Endothelial cell of umbilical vein (primary cell): ENCODE measurements around the gene RPS16. TPM values are rescaled to one million over a fixed set of nuclear protein-coding genes. Genes with fewer than 3 reads are reported as not detected.

ENCODE experiments used
- BruUV-seq: library from RNA; stranded (reverse); fragments of 400-500 nt; replicated peaks from 2 replicates; lab custom pipeline; 2021; lab: Mats Ljungman, UMichigan
- CTCF ChIA-PET: fragments of 300-600, 350-600 bp; sonication (Branson Sonifier 250); formaldehyde crosslinking; loops from one replicate; lab custom pipeline; 2021; ENCODE audit warnings: antibody characterized with exemption, inconsistent platforms; lab: Charles Lee
- POLR2A ChIA-PET: fragments of 300-600, 350-600 bp; sonication (Branson Sonifier 250); formaldehyde crosslinking; loops from one replicate; lab custom pipeline; 2021; ENCODE audit warnings: antibody characterized with exemption, inconsistent platforms; lab: Charles Lee
- DNase-seq: peaks from one replicate; pipeline ENCODE4 v3.0.0-alpha.2; 2011; ENCODE audit warnings: low read depth, low spot score
- FAIRE-seq: peaks from 2 replicates; lab custom pipeline; 2011; peaks lifted over from hg19 to GRCh38; lab: Jason Lieb, UNC
- H2AFZ ChIP-seq: 2 replicates; pipeline ENCODE4 v1.6.0; 2012; ENCODE audit warnings: low read depth, low read length, control low read depth, inconsistent platforms
- H3K27ac ChIP-seq: 2 replicates; pipeline ENCODE4 v1.5.1; 2011; ENCODE audit warnings: low read depth, mild to moderate bottlenecking, control low read depth, low read length, moderate library complexity; ENCODE audit not compliant: insufficient read depth
- H3K27me3 ChIP-seq, 2 experiments: 2 replicates each; pipeline versions ENCODE4 v1.6.0 to v1.6.1; 2011; ENCODE audit warnings: low read length in 2 of 2, mixed read lengths in 1 of 2; ENCODE audit not compliant: control insufficient read depth in 2 of 2, insufficient read depth in 2 of 2
- H3K36me3 ChIP-seq, 2 experiments: 2 replicates in 1 of 2; 3 replicates in 1 of 2; pipeline ENCODE4 v1.5.1; 2011; ENCODE audit warnings: low read length in 2 of 2, mild to moderate bottlenecking in 1 of 2, moderate library complexity in 1 of 2; ENCODE audit not compliant: control insufficient read depth in 2 of 2, insufficient read depth in 2 of 2; ENCODE audit errors: extremely low read depth in 1 of 2
- H3K4me1 ChIP-seq: 3 replicates; pipeline ENCODE4 v1.5.1; 2011; ENCODE audit warnings: mild to moderate bottlenecking, low read length; ENCODE audit not compliant: control insufficient read depth, insufficient read depth; ENCODE audit errors: extremely low read depth
- H3K4me2 ChIP-seq: 2 replicates; pipeline ENCODE4 v1.6.1; 2011; ENCODE audit warnings: low read length, control low read depth, mixed read lengths; ENCODE audit not compliant: insufficient read depth
- H3K4me3 ChIP-seq, 3 experiments: fragments of 200-600 bp in 1 of 3; sonication (generic), shearing (Covaris generic) in 1 of 3; replicated peaks in 1 of 3; 2 replicates each; pipeline ENCODE4 v1.5.1; 2011 to 2016; ENCODE audit warnings: control low read depth in 3 of 3, low read length in 3 of 3, mild to moderate bottlenecking in 2 of 3, inconsistent platforms in 1 of 3, low read depth in 1 of 3, moderate library complexity in 1 of 3; ENCODE audit not compliant: insufficient read depth in 1 of 3
- H3K79me2 ChIP-seq: 2 replicates; pipeline ENCODE4 v1.6.0; 2012; ENCODE audit warnings: low read length, inconsistent platforms; ENCODE audit not compliant: control insufficient read depth, insufficient read depth
- H3K9ac ChIP-seq: replicated peaks from 2 replicates; pipeline ENCODE3; 2011; ENCODE audit warnings: low read length, control low read depth; ENCODE audit not compliant: insufficient read depth; ENCODE audit errors: extremely low read depth
- H3K9me1 ChIP-seq: replicated peaks from 3 replicates; pipeline ENCODE4 v1.6.0; 2011; ENCODE audit warnings: mild to moderate bottlenecking, low read length; ENCODE audit not compliant: control insufficient read depth, insufficient read depth; ENCODE audit errors: extremely low read depth
- H3K9me3 ChIP-seq: replicated peaks from 2 replicates; pipeline ENCODE4 v1.5.1; 2012; ENCODE audit warnings: low read length, inconsistent platforms; ENCODE audit not compliant: control insufficient read depth, insufficient read depth
- H4K20me1 ChIP-seq: replicated peaks from 2 replicates; pipeline ENCODE3; 2011; ENCODE audit warnings: mild to moderate bottlenecking, low read length; ENCODE audit not compliant: control insufficient read depth, insufficient read depth; ENCODE audit errors: extremely low read depth
- EZH2 ChIP-seq: IDR thresholded peaks from 2 replicates; pipeline ENCODE4 v1.6.1; 2012; ENCODE audit warnings: borderline replicate concordance, low read depth, mild to moderate bottlenecking, moderate library complexity, low read length, inconsistent platforms; ENCODE audit not compliant: severe bottlenecking
- FOS ChIP-seq: IDR thresholded peaks from 2 replicates; pipeline ENCODE4 v1.6.1; 2011; ENCODE audit warnings: mild to moderate bottlenecking, low read length, moderate library complexity, borderline replicate concordance; ENCODE audit not compliant: insufficient read depth
- GATA2 ChIP-seq: IDR thresholded peaks from 2 replicates; pipeline ENCODE4 v1.7.0; 2011; ENCODE audit warnings: low read depth, mild to moderate bottlenecking, moderate library complexity, mixed read lengths, low read length; ENCODE audit not compliant: insufficient read length, insufficient read depth
- JUN ChIP-seq: IDR thresholded peaks from 2 replicates; pipeline ENCODE4 v1.6.1; 2011; ENCODE audit warnings: borderline replicate concordance, low read depth; ENCODE audit not compliant: insufficient read length, insufficient read depth
- MYC ChIP-seq: IDR thresholded peaks from one replicate; pipeline ENCODE4 v1.6.1; 2011; ENCODE audit warnings: mild to moderate bottlenecking, low read depth, low read length
- POLR2A ChIP-seq: IDR thresholded peaks from 2 replicates; pipeline ENCODE4 v1.6.1; 2012; ENCODE audit warnings: low read depth, mild to moderate bottlenecking, control low read depth, low read length
- POLR2AphosphoS5 ChIP-seq: IDR thresholded peaks from 2 replicates; pipeline ENCODE4 v1.6.1; 2012; ENCODE audit warnings: low read depth, mild to moderate bottlenecking, control low read depth, low read length, moderate library complexity; ENCODE audit not compliant: insufficient read depth
- dilution Hi-C: fragments of 300-500 bp; cut with MboI; formaldehyde crosslinking; loops from one replicate; pipeline ENCODE4 v1.15.0; 2019; ENCODE audit warnings: low sequenced_read_pairs; ENCODE audit not compliant: extremely low pct_ligation_motif_present
- intact Hi-C: fragments of 100-400 bp; cut with micrococcal nuclease; formaldehyde crosslinking; loops from one replicate; pipeline ENCODE4 v1.10.0; 2022
- polyA plus RNA-seq, 4 experiments: library from polyadenylated mRNA; depleted of rRNA in 3 of 4; stranded (reverse) in 3 of 4; unstranded in 1 of 4; fragments of >200 nt; gene quantifications; 2 replicates each; pipeline versions ENCODE4 v1.2.1 to v1.2.3, GENCODE V29; 2011 to 2012; ENCODE audit warnings: missing spikeins in 1 of 4
- total RNA-seq: library from RNA; stranded (reverse); gene quantifications from 2 replicates; pipeline ENCODE4 v1.2.3, GENCODE V29; 2021
- TF ChIP-seq, protein P1 (sequence below), 2 donors: IDR thresholded peaks; 1 replicate in 1 of 2; 2 replicates in 1 of 2; pipeline ENCODE4 v1.5.1; 2011; ENCODE audit warnings: low read length in 2 of 2, mild to moderate bottlenecking in 2 of 2, moderate library complexity in 2 of 2, control low read depth in 1 of 2, inconsistent platforms in 1 of 2, low read depth in 1 of 2; ENCODE audit not compliant: insufficient read depth in 1 of 2; ENCODE audit errors: extremely low read depth in 1 of 2
- TF ChIP-seq, protein P2 (sequence below): IDR thresholded peaks from 2 replicates; pipeline ENCODE4 v1.6.1; 2011; ENCODE audit not compliant: insufficient read depth, insufficient read length

Gene RPS16
- total and polyA plus RNA-seq, 2 donors (not counting 3 experiments of a cell fraction or from before 2014, with no cell fraction given) = 1,768 to 5,244 TPM

DNA sequence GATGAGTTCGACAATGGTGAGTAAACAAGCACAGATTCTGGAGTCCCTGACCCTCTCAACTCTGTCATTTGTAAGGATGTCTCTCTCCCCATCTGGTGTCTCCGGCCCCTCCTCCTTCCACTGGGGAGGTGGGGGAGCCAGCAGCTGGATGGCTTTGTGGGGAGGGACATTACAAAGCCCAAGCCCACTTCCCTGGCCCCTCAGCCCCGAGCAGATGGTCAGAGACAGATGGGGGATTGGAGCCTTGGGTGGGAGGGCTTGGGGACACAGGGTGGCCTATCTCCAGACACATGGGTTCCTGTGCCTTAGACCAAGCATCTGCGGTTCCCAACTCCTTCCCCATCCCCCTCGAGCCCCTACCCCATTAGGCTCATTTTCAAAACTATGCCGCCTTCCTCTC, 47.4 kb upstream of the RPS16 start:
- peaks cover 16% of the 10 kb centered on the region for H3K4me1 ChIP-seq
- CTCF ChIA-PET = interaction anchor here (1.4 kb wide), 1 partner anchor 9 kb away, joined by 3 read pairs; no protein-coding TSS in a partner anchor
- H3K9me3 ChIP-seq = no peaks in the 10 kb centered on the region
- FAIRE-seq (no peak), DNase-seq (no peak)
- BruUV-seq = no TSS peak
- H3K4me2 ChIP-seq = no peak overlapping the region
- no peaks in the 10 kb centered on the region for H4K20me1 ChIP-seq
- H3K9me1 ChIP-seq = no peaks in the 10 kb centered on the region
- H3K27me3 ChIP-seq = no peaks in the 10 kb centered on the region
- H3K4me3 ChIP-seq = no peak overlapping the region
- intact Hi-C loops = no loop called here
- no peak overlapping the region for H2AFZ ChIP-seq
- no peak overlapping the region for H3K9ac ChIP-seq
- dilution Hi-C loops = no loop called here
- POLR2A ChIA-PET = no interaction called here
- H3K79me2 ChIP-seq = peaks cover 19% of the 10 kb centered on the region
- no peak overlapping the region for H3K27ac ChIP-seq
- TF ChIP-seq MYC = no peak
- TF ChIP-seq, protein P1, sequence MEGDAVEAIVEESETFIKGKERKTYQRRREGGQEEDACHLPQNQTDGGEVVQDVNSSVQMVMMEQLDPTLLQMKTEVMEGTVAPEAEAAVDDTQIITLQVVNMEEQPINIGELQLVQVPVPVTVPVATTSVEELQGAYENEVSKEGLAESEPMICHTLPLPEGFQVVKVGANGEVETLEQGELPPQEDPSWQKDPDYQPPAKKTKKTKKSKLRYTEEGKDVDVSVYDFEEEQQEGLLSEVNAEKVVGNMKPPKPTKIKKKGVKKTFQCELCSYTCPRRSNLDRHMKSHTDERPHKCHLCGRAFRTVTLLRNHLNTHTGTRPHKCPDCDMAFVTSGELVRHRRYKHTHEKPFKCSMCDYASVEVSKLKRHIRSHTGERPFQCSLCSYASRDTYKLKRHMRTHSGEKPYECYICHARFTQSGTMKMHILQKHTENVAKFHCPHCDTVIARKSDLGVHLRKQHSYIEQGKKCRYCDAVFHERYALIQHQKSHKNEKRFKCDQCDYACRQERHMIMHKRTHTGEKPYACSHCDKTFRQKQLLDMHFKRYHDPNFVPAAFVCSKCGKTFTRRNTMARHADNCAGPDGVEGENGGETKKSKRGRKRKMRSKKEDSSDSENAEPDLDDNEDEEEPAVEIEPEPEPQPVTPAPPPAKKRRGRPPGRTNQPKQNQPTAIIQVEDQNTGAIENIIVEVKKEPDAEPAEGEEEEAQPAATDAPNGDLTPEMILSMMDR (IDR thresholded peaks at IDR 0.05; ENCODE audit: extremely low read depth in 1 of 2, insufficient read depth in 1 of 2, low read depth in 1 of 2, low read length in 2 of 2) = no peak
- H3K36me3 ChIP-seq = peaks cover 5 to 19% of the 10 kb centered on the region in 2 experiments

DNA sequence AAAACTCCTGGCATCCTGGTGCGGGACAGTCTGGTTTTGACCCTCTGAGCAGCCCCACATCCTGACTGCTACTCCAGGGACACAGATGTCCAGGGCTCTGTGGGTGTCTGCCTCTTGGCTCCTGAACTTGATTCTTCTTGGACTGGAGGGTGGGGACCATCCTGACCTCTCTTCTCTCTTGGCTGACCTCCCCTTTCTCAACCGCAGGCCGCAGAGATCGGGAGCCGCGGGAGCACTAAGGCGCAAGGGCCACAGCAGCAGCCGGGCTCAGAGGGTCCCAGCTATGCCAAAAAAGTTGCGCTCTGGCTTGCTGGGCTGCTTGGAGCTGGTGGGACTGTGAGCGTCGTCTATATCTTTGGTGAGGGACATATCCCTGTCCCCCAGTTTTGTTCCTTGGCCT, 45.9 kb upstream of the RPS16 start:
- CTCF ChIA-PET = no interaction called here
- Histone ChIP-seq H2AFZ (no peak overlapping the region), H3K36me3 (peaks cover 5 to 14% of the 10 kb centered on the region in 2 experiments), H3K27ac (peak overlapping the region; percentile 71), H3K9ac (peak overlapping the region; percentile 98), H3K9me1 (no peaks in the 10 kb centered on the region), H3K4me2 (peak overlapping the region; percentile 79), H3K4me3 (peak overlapping the region; percentile 77 to 100 (median 88)), H3K4me1 (peaks cover 16% of the 10 kb centered on the region), H3K9me3 (no peaks in the 10 kb centered on the region), H3K27me3 (no peaks in the 10 kb centered on the region), H4K20me1 (no peaks in the 10 kb centered on the region), H3K79me2 (peaks cover 19% of the 10 kb centered on the region)
- dilution Hi-C loops (no loop called here), intact Hi-C loops (loop anchor here (2.0 kb wide), 2 partner anchors 17 to 45 kb away; partner anchors contain the start of gene DLL3)
- BruUV-seq = no TSS peak
- DNase-seq = no peak
- TF ChIP-seq POLR2A = no peak
- TF ChIP-seq, protein P1 (IDR thresholded peaks at IDR 0.05; ENCODE audit: extremely low read depth in 1 of 2, insufficient read depth in 1 of 2, low read depth in 1 of 2, low read length in 2 of 2) = no peak
- no peak for TF ChIP-seq MYC
- no peak for TF ChIP-seq FOS
- TF ChIP-seq EZH2 = no peak
- TF ChIP-seq JUN = no peak
- TF ChIP-seq POLR2AphosphoS5 = no peak
- TF ChIP-seq, protein P2, sequence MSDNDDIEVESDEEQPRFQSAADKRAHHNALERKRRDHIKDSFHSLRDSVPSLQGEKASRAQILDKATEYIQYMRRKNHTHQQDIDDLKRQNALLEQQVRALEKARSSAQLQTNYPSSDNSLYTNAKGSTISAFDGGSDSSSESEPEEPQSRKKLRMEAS = no peak
- TF ChIP-seq GATA2 = no peak
- FAIRE-seq = no peak
- POLR2A ChIA-PET = no interaction called here
